Nephron progenitor cell (in vitro differentiated cells): ENCODE results near the gene NR5A1.

Experiments
- DNase-seq: peaks from one replicate; pipeline ENCODE4 v3.0.0; 2021
- H3K27ac Mint-ChIP-seq: 2 replicates; pipeline ENCODE4 v1.8.0; 2021; ENCODE audit warnings: mild to moderate bottlenecking, moderate library complexity, mixed read lengths
- H3K27me3 Mint-ChIP-seq: 2 replicates; pipeline ENCODE4 v1.8.0; 2021; ENCODE audit warnings: mild to moderate bottlenecking, low read depth, mixed read lengths; ENCODE audit not compliant: poor library complexity
- H3K36me3 Mint-ChIP-seq: 2 replicates; pipeline ENCODE4 v1.8.0; 2021; ENCODE audit warnings: low read depth, mixed read lengths
- H3K4me1 Mint-ChIP-seq: 2 replicates; pipeline ENCODE4 v1.8.0; 2021; ENCODE audit warnings: mixed read lengths
- H3K4me3 Mint-ChIP-seq: 2 replicates; pipeline ENCODE4 v1.8.0; 2021; ENCODE audit warnings: mild to moderate bottlenecking, moderate library complexity, mixed read lengths
- H3K9me3 Mint-ChIP-seq: 2 replicates; pipeline ENCODE4 v1.8.0; 2021; ENCODE audit warnings: mild to moderate bottlenecking, moderate library complexity, mixed read lengths
- CTCF ChIP-seq: fragments of 200-600 bp; sonication (generic); IDR thresholded peaks from 2 replicates; pipeline ENCODE4 v1.5.0; 2021; ENCODE audit warnings: antibody characterized with exemption

Gene NR5A1

GRCh38 chr9:124550072-124550471 is 42.9 kb upstream of the NR5A1 start:
- peaks cover 12% of the 10 kb centered on the region for H3K36me3 Mint-ChIP-seq
- no peak overlapping the region for H3K27ac Mint-ChIP-seq
- no peak for DNase-seq
- H3K27me3 Mint-ChIP-seq, result no peaks in the 10 kb centered on the region
- TF ChIP-seq CTCF, result no peak
- H3K9me3 Mint-ChIP-seq, result no peaks in the 10 kb centered on the region
- peaks cover 11% of the 10 kb centered on the region for H3K4me1 Mint-ChIP-seq
- H3K4me3 Mint-ChIP-seq, result no peak overlapping the region

- Mint-ChIP-seq H3K4me3 (no peak overlapping the region), H3K9me3 (no peaks in the 10 kb centered on the region)
These were observed 41.8 kb upstream of the NR5A1 start for GRCh38 chr9:124549016-124549415.

GRCh38 chr9:124544535-124544934 is 37.3 kb upstream of the NR5A1 start:
- Mint-ChIP-seq H3K9me3 (no peaks in the 10 kb centered on the region), H3K27ac (no peak overlapping the region), H3K36me3 (peaks cover 48% of the 10 kb centered on the region), H3K4me1 (peaks cover 7% of the 10 kb centered on the region), H3K27me3 (no peaks in the 10 kb centered on the region), H3K4me3 (no peak overlapping the region)
- TF ChIP-seq CTCF, result no peak
- DNase-seq, result no peak

More at GRCh38 chr9:124549016-124549415, 41.8 kb upstream of the NR5A1 start:
- TF ChIP-seq CTCF, result no peak
- Mint-ChIP-seq H3K36me3 (peaks cover 12% of the 10 kb centered on the region), H3K27me3 (no peaks in the 10 kb centered on the region), H3K27ac (peak overlapping the region; percentile 30), H3K4me1 (peaks cover 7% of the 10 kb centered on the region)
- no peak for DNase-seq

GRCh38 chr9:124541824-124542223 is 34.6 kb upstream of the NR5A1 start:
- no peaks in the 10 kb centered on the region for H3K4me1 Mint-ChIP-seq
- H3K36me3 Mint-ChIP-seq, result peaks cover 45% of the 10 kb centered on the region
- no peak overlapping the region for H3K4me3 Mint-ChIP-seq
- H3K9me3 Mint-ChIP-seq, result no peaks in the 10 kb centered on the region
- H3K27me3 Mint-ChIP-seq, result no peaks in the 10 kb centered on the region
- TF ChIP-seq CTCF, result no peak
- H3K27ac Mint-ChIP-seq, result no peak overlapping the region
- no peak for DNase-seq

GRCh38 chr9:124537926-124538325 is 30.7 kb upstream of the NR5A1 start:
- peaks cover 53% of the 10 kb centered on the region for H3K36me3 Mint-ChIP-seq
- TF ChIP-seq CTCF, result no peak
- no peaks in the 10 kb centered on the region for H3K4me1 Mint-ChIP-seq
- no peaks in the 10 kb centered on the region for H3K9me3 Mint-ChIP-seq
- peaks cover 2% of the 10 kb centered on the region for H3K27me3 Mint-ChIP-seq
- no peak for DNase-seq
- H3K4me3 Mint-ChIP-seq, result no peak overlapping the region
- no peak overlapping the region for H3K27ac Mint-ChIP-seq

- Mint-ChIP-seq H3K36me3 (peaks cover 46% of the 10 kb centered on the region), H3K4me1 (peaks cover 11% of the 10 kb centered on the region), H3K27ac (no peak overlapping the region), H3K27me3 (peaks cover 2% of the 10 kb centered on the region), H3K4me3 (no peak overlapping the region), H3K9me3 (no peaks in the 10 kb centered on the region)
- no peak for DNase-seq
- no peak for TF ChIP-seq CTCF
These were observed 28.6 kb upstream of the NR5A1 start for GRCh38 chr9:124535846-124536245.
